Thyroid gland (tissue), 4 donors: ENCODE data around the gene SLC41A2. TPM values are rescaled to one million over a fixed set of nuclear protein-coding genes. Genes with fewer than 3 reads are reported as not detected.

Source experiments
- DNase-seq, 2 donors: peaks; one replicate each; pipeline ENCODE4 v3.0.0-alpha.2; 2019
- H3K27ac ChIP-seq, 3 donors: fragments of 200-600 bp; sonication (generic); 1 replicate in 2 of 3; 2 replicates in 1 of 3; pipeline ENCODE4 v1.5.1; 2016 to 2019; ENCODE audit warnings: mild to moderate bottlenecking in 1 of 3, moderate library complexity in 1 of 3
- H3K27me3 ChIP-seq: fragments of 200-600 bp; sonication (generic); one replicate; pipeline ENCODE4 v1.5.1; 2019
- H3K36me3 ChIP-seq, 2 donors: fragments of 200-600 bp; sonication (generic); one replicate each; pipeline ENCODE4 v1.5.1; 2016 to 2019
- H3K4me1 ChIP-seq, 2 donors: fragments of 200-600 bp; sonication (generic); one replicate each; pipeline ENCODE4 v1.5.1; 2017 to 2019
- H3K4me3 ChIP-seq, 3 donors: fragments of 200-600 bp; sonication (generic); replicated peaks in 1 of 3; 1 replicate in 2 of 3; 2 replicates in 1 of 3; pipeline ENCODE4 v1.5.1; 2016; ENCODE audit warnings: mild to moderate bottlenecking in 1 of 3
- H3K9me3 ChIP-seq: fragments of 200-600 bp; sonication (generic); one replicate; pipeline ENCODE4 v1.5.1; 2017
- POLR2A ChIP-seq, 2 donors: fragments of 450-650 bp; IDR thresholded peaks; one replicate each; pipeline ENCODE4 v1.6.1; 2017; ENCODE audit warnings: antibody characterized with exemption in 2 of 2, mild to moderate bottlenecking in 2 of 2, moderate library complexity in 1 of 2
- WGBS, 2 donors: methylation state at CpG; one replicate each; pipeline ENCODE4 v1.1.5; 2017; 5-methylcytosine and 5-hydroxymethylcytosine counted together
- intact Hi-C: fragments of 100-400 bp; cut with DNase I; formaldehyde crosslinking; loops from one replicate; pipeline ENCODE4 v1.15.1; 2023
- total RNA-seq, 4 donors: library from RNA; depleted of rRNA; stranded (reverse); fragments of >200 nt; gene quantifications; one replicate each; pipeline ENCODE4 v1.2.3, GENCODE V29; 2016
- TF ChIP-seq, protein P1 (sequence below), 6 experiments: fragments of 200-600 bp in 3 of 6; fragments of 450-650 bp in 3 of 6; sonication (generic) in 3 of 6; IDR thresholded peaks; one replicate each; pipeline ENCODE4 v1.5.1; 2016 to 2019; ENCODE audit warnings: antibody characterized with exemption in 6 of 6, mild to moderate bottlenecking in 2 of 6, inconsistent platforms in 1 of 6, moderate library complexity in 1 of 6

The SLC41A2 gene
- total RNA-seq, 4 donors from 2014 or later: 75.1 to 142 (median 93.1) TPM

DNA sequence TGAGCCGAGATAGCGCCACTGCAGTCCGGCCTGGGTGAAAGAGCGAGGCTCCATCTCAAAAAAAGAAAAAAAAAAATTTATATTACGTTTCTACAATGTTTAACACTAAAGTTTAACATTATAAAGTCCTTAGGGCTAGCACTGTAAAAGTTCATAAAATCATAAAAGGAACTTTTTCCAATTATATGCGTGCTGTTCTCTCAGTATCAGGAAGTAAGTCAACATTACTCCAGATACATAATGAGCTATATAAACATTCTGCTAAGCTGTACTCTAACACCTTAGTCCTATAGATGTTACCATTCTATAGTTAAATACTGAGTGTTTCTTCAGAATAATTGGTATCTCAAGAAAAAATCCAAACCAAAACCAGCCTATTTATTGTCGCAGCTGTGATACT lies 32.6 kb downstream of the SLC41A2 start:
- WGBS, 2 donors: 96 to 98% methylated on average over 7 of the region's 7 CpGs
- TF ChIP-seq, protein P1, sequence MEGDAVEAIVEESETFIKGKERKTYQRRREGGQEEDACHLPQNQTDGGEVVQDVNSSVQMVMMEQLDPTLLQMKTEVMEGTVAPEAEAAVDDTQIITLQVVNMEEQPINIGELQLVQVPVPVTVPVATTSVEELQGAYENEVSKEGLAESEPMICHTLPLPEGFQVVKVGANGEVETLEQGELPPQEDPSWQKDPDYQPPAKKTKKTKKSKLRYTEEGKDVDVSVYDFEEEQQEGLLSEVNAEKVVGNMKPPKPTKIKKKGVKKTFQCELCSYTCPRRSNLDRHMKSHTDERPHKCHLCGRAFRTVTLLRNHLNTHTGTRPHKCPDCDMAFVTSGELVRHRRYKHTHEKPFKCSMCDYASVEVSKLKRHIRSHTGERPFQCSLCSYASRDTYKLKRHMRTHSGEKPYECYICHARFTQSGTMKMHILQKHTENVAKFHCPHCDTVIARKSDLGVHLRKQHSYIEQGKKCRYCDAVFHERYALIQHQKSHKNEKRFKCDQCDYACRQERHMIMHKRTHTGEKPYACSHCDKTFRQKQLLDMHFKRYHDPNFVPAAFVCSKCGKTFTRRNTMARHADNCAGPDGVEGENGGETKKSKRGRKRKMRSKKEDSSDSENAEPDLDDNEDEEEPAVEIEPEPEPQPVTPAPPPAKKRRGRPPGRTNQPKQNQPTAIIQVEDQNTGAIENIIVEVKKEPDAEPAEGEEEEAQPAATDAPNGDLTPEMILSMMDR (IDR thresholded peaks at IDR 0.05): no peak

DNA sequence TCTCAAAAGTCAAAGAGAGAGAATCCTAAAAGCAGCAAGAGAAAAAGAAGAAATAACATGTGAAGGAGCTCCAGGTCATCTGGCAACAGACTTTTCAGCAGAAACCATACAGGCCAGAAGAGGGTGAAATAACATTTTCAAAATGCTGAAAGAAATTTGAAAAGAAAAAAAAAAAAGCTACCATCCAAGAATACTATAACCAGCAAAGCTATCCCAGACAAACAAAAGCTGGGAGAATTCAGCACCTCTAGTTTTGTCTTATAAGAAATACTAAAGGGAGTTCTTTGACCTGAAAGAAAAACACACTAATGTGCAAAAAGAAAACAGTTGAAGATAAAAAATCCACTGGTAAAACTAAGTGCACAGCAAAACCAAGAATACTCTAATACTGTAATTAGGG lies 36.8 kb downstream of the SLC41A2 start:
- Histone ChIP-seq H3K36me3 (no peaks in the 10 kb centered on the region), H3K27ac (no peak overlapping the region), H3K4me1 (no peaks in the 10 kb centered on the region), H3K27me3 (no peaks in the 10 kb centered on the region), H3K4me3 (no peak overlapping the region), H3K9me3 (no peaks in the 10 kb centered on the region)
- no peak for DNase-seq
- intact Hi-C loops: no loop called here
- TF ChIP-seq, protein P1 (IDR thresholded peaks at IDR 0.05): no peak
- no peak for TF ChIP-seq POLR2A (IDR thresholded peaks at IDR 0.05)

More for the DNA sequence above, 32.6 kb downstream of the SLC41A2 start:
- H3K4me3 ChIP-seq: no peak overlapping the region
- no peaks in the 10 kb centered on the region for H3K9me3 ChIP-seq
- H3K4me1 ChIP-seq: no peaks in the 10 kb centered on the region
- H3K27ac ChIP-seq: no peak overlapping the region
- DNase-seq: no peak
- intact Hi-C loops: no loop called here
- H3K36me3 ChIP-seq: no peaks in the 10 kb centered on the region
- no peaks in the 10 kb centered on the region for H3K27me3 ChIP-seq

DNA sequence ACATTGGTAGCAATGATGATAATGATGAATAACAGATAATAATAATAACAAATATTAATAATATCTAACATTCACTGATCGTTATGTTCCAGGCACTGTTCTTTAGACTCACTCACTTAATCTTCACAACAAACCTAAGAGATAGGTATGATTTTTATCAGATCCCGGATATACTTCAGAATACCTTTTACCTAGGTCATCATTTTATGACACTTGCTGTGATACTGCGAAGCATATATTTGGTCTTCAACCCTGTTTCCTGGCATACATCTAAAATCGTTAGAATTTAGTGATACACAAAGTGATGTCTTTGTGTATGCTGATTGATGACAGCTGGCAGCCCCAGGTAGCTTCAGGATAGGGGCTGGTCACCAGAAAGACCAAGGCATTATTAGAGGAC lies 46.1 kb downstream of the SLC41A2 start:
- Histone ChIP-seq H3K27me3 (no peaks in the 10 kb centered on the region), H3K4me3 (no peak overlapping the region), H3K4me1 (no peaks in the 10 kb centered on the region), H3K36me3 (no peaks in the 10 kb centered on the region), H3K27ac (no peak overlapping the region), H3K9me3 (no peaks in the 10 kb centered on the region)
- TF ChIP-seq, protein P1 (IDR thresholded peaks at IDR 0.05): no peak
- TF ChIP-seq POLR2A (IDR thresholded peaks at IDR 0.05): no peak
- intact Hi-C loops: no loop called here
- no peak for DNase-seq
- WGBS, 2 donors: 95% methylated on average over 4 of the region's 4 CpGs

DNA sequence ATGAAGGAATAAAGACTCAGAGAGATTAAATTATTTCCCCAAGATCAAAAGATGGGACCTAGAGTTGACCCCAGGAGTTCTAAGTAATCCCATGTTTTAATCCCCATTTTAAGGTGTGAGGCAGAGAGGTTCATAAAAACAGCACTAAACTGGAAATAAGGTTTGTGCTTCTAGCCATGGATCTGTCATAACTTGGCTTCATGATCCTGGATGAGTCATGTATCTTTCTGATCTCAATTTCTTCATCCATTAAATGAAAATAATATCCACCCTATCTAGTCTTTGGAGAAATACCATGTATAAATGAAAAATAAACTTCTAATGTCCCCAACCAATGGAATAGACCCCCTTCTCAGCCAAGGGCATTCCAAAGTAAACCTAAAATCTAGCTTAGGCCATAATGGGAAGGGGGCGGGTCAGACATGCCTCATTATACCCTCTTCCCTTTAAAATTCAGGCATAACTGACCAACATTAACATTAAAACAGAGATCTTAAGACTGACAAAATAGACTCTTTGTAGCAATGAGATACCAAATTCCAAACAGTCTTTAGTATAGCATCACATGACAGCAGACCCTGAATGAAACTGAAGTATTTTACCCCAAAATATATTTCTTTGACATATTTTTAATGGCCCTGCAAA lies 47.8 kb downstream of the SLC41A2 start:
- 89 to 93% methylated on average over 1 of the region's 1 CpG for WGBS, 2 donors
- H3K27ac ChIP-seq: no peak overlapping the region
- no peak for TF ChIP-seq POLR2A (IDR thresholded peaks at IDR 0.05)
- TF ChIP-seq, protein P1 (IDR thresholded peaks at IDR 0.05): no peak
- no peaks in the 10 kb centered on the region for H3K36me3 ChIP-seq
- H3K9me3 ChIP-seq: no peaks in the 10 kb centered on the region
- H3K27me3 ChIP-seq: no peaks in the 10 kb centered on the region
- intact Hi-C loops: no loop called here
- no peak for DNase-seq
- no peaks in the 10 kb centered on the region for H3K4me1 ChIP-seq
- no peak overlapping the region for H3K4me3 ChIP-seq

DNA sequence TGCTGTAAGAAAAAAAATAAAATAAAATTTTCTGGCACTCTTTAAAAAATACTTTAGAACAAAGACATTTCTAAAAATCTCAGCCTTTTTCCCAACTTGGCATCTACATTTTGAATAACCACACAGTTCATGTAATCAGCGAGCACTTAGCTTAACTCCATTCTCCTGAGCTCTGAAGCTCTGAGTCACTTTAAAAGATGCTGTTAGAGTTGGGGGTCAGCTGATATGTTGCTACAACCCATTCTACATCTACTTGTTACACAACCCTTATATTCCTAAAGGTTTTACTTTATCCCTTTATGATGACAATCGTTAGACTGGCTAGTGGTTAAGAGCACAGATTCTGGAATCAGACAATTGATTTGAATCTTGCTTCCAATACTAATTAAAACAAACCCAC lies 48.3 kb downstream of the SLC41A2 start:
- H3K36me3 ChIP-seq: no peaks in the 10 kb centered on the region
- no peak for DNase-seq
- no peaks in the 10 kb centered on the region for H3K4me1 ChIP-seq
- H3K27ac ChIP-seq: no peak overlapping the region
- no peak overlapping the region for H3K4me3 ChIP-seq
- 77 to 87% methylated on average over 2 of the region's 2 CpGs for WGBS, 2 donors
- H3K9me3 ChIP-seq: no peaks in the 10 kb centered on the region
- intact Hi-C loops: no loop called here
- no peaks in the 10 kb centered on the region for H3K27me3 ChIP-seq
- TF ChIP-seq, protein P1 (IDR thresholded peaks at IDR 0.05): no peak
- TF ChIP-seq POLR2A (IDR thresholded peaks at IDR 0.05): no peak

Other genes with a start within 250 kb of the SLC41A2 start
- gene NOPCHAP1, start 28.0 kb upstream of the SLC41A2 start, total RNA-seq: 10 to 100 TPM in 2 of 4 donors, 1 to 10 TPM in 2; 6.2 to 13.9 (median 10.6) TPM
- 1 to 10 TPM; 2.1 to 9.1 (median 4.3) TPM for gene ALDH1L2, start 126.2 kb upstream of the SLC41A2 start, total RNA-seq
- 100 to 1,000 TPM in 1 of 4 donors, 10 to 100 TPM in 3; 64.3 to 111 (median 81.0) TPM for gene WASHC4, start 149.4 kb upstream of the SLC41A2 start, total RNA-seq